Measurements from ENCODE around the gene PWWP3B.
"Not testable (repeated sequence)": the region's sequence is repeated elsewhere in the genome, so short reads cannot be mapped to it uniquely, and the experiment has no call there.

The PWWP3B gene

DNA sequence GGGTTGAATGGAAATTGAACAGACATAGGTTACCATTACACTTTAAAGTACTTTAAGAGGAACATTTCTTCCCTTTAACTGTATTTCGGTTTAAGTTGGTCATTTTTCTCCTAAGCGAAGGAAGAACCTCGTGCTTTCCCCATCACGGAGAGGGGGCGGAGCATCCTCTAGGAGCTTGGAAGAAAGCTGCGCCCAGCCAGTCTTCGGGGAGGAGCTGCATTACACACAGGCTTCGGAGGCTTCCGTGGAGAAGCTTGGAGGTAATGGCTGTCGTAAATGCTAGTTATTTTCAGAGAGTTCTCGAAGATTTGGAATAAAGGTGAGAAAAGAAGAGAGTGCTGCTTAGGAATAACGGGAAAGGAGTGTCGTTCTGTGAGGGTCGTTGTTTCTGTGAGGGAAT is at the start of gene PWWP3B:
Gene PWWP3B (plus strand): TSS at position 199 of the 400 bp plus-strand sequence. CDS start 37,128 bp downstream, outside the sequence.
- DNase-seq (ENCODE audit: low read depth): no peak

DNA sequence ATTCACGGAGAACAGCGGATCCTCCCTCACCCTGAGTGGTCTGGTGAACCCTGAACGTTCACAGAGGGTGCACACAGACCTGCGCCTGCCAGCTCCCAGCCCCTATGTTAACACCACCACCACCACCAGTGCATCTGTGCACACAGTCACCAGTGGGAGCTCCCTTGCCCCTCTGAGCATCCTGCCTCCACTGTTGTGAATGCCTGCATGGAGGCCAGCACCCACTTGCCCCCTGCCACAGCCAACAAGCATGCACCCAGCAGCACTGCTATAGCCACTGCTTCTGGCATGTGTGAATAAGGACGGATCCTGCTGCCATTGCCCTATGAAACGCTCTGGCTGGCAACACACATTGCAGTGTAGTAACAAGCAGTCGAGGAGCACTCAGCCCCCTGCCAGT is 29.1 kb upstream of the PWWP3B start:
- no peak for DNase-seq (ENCODE audit: low read depth)

DNA sequence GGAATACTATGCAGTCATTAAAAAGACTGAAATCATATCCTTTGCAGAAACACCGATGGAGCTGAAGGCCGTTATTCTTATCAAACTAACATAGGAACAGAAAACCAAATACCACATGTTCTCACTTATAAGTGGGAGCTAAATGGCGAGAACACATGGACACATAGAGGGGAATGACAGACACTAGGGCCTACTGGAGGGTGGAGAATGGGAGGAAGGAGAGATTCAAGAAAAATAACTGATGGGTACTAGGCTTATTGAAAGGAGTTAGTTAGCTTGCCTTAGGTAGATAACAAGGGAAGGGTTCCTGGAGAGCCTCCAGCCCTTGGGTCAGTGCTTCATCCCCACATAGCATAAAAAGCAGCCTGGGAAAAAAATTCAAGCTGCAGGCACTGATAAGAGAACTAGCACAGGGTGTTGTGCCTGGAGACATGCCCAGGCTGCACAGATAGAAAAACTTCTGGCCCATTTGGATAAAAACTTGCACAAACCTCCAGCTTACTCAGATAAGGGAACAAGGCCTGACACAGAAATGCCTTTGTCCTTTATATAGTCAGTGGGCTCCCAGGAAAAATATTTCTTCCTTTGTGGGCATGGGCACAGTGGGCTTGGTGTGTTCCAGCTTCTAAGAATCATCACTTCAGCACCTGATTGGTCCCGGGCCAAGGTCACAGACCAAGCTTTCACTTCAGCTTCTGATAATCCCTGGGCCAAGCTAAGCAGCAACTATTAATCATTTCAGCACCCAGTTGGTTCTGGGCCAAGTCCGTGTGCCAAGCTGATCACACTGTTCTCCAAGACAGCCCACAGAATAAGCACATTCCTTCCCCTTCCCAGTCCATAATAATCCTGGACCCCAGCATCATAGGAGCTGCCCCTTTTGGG is 23.1 kb upstream of the PWWP3B start:
- no peak for DNase-seq (ENCODE audit: low read depth)

DNA sequence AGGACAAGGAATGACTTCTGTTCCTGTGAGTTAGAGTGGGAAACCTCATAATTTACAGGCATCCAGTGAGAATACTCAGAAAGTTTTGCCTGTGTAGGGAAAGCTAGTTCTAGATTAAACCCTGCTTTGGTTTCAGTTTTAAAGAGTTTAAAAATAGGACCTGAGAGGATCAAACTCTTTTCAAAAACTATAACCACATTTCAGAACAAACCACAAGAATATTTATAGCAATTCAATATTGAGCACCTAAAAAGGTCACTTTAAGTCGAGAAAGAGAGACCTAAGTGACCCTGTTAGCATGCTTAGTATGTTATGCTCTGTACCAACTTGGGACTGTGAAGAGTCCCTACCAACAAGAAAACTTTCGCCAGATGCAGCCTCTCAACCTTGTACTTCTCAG is 17.4 kb upstream of the PWWP3B start:
- no peak for DNase-seq (ENCODE audit: low read depth)

DNA sequence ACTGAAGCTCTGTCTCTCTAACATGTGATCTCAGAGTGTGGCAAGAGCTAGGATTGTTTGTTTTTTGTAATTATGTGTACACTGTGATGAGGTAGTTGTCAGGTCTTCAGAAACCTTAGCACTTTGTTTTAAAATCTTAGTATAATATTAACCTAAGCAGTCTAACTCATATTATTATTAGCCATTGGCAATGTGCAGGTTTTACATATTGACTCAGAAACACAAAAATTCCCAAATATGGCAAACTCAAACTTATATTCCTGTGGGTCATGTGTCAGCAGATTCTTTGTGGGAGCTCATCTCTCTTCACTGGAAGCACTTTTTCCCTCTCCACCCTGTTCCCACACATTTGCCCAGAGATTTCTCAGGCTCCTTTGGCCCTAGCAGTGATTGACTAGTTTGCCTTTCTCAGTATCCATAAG is 8.2 kb upstream of the PWWP3B start:
- no peak for DNase-seq (ENCODE audit: low read depth)

DNA sequence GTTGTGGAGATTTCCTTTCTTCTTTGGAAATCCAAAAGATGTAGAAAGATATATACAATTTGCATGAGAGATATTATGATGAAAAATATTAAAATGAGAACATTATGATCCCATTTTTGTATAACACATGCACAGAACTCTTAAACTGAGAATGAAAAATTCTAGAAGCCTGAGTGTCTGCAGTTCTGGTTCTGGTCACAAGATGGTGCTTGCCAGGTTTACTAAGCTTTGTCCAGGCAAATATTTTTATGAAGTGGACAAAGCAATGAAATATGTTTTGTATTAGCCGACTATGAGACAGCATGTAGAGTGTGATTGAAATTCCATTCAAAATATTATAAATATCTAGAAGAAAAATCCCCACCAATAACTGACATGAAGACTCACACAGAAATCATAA is 2.2 kb downstream of the PWWP3B start:
- no peak for DNase-seq (ENCODE audit: low read depth)

DNA sequence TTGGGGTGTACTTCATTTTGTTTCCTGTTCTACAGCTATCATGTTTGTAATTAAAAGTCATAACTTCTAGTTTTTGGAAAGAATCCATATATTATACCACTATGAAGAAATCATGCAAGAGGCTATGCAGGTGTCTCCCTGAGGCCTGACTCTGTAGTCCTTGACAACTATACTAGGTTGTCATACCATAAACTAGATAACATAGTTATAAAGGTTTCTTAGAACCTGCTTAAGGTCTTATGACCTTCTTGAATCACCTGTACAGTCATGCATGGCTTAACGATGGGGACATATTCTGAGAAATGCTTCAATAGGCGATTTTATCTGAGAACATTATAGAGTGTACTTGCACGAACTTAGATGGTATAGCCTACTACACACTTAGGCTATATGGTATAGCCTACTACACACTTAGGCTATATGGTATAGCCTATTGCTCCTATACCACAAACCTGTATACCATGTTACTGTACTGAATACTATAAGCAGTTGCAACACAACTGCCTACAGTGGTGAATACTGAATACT is 3.3 kb downstream of the PWWP3B start:
- no peak for DNase-seq (ENCODE audit: low read depth)

DNA sequence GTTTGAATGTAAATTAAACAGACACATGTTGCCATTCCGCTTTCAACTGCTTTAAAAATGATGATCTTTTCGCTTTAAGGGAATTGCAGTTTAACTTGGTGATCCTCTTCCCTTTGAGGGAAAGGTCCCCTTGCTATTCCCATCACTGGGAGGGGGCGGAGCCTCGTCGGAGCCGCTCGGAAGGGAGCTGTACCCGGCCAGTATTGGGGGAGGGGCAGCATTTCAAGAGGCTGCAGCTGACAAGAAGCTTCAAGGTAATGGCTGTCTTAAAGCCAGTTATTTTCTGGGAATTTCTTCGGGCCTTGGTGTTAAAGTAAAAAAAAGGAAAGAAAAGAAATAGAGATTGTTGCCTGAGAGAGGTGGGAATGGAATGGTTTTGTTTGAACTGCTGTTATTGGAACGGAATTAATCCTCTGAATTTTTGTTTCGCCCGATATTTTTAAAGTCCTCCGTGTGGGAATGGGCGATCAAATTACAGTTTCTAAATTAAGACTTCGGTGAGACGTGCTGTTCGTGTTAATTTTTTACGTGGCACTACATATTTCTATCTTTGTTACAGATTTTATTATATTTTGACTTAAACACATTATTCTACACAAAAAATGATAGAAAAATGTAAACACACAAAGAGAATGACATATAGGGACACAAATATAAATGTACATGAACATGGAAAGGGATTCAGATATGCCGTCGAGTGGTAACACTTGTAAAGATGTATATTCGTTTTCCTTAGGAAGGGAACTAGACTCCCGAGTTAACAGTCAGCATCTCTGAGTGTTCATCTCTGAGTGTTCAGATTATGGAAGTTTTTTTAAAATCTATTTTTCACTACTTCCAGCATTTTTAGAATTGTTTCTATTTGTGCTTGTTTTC is 9.2 kb downstream of the PWWP3B start:
- DNase-seq (ENCODE audit: low read depth): no peak

DNA sequence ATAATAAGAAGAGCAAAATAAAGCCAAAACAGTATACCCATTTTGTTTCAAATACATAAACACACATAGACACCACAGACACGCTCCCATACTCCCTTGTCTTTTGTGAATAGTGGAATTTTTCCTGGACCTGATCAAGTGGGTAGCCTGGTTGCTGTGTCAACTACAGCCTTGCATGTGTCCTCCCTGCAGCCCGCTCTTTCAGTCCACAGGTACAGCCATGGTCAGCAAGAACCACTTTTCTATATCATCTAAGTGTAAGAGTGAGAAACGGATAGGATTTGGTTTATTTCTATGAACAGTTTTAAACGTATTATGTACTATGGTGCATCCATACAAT is 9.8 kb downstream of the PWWP3B start:
- no peak for DNase-seq (ENCODE audit: low read depth)

DNA sequence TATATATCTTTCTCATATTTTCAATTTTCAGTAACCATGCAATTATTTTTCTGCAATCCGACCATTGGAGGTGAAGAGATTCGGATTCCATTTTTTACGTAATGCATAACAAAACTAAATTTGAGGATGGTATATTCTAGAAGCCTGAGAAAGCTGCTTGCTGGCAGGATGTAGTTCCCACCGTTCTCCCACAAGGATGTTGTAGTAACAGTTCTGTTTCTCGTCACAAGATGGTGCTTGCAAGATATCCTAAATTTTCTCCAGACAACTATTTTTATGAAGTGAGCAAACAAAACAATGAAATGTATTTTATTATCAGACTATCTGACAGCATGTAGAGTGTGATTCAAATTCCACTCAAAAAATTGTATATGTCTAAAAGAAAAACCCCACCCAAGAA is 10.7 kb downstream of the PWWP3B start:
- no peak for DNase-seq (ENCODE audit: low read depth)

DNA sequence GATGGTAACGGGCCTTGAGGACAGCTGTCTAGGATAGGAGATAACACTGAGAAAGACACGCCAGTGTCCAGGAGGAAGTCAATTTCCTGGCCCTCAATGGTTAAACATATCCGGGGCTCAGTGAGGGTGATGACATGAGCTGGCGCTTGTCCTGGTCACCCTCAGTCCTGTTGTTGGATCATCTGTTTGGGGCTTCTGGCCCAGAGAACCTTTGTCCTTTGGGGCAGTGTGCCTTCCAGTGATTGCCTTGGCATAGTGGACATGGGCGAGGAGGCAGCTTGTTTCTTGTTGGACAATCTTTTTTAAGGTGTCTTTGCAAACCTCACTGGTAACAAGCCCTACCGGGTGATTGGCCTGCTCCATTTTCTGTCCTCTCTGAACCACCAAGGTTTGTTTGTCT is 15.6 kb downstream of the PWWP3B start:
- DNase-seq (ENCODE audit: low read depth): not testable (repeated sequence)

DNA sequence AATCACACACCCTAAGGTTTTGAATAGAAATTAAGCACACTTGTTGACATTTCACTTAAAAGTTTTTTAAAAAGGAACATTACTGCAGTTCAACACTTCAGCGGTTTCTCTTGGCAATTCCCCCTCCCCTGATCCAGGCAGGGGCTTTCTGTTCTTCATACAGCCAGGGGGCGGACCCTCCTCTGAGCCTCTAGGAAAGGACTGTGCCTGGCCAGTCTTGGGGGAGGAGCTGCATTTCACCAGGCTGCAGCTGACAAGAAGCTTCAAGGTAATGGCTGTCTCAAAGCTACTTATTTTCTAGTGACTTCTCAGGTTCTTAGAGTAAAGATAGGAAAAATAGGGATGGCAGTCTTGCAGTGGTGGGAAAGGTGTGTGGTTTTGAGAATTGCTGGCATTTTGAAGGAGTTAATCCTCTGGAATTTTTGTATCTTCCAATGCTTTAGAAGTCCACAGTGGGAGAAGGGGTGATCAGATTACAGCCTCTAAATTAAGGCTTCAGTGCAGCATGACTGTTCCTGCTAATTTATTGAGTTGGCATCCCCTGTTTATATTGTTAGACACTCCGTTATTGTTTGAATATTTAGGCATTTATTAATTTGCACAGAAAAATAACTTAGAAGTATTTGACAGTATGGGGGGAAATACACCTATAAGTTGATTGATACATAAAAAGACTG is 33.5 kb downstream of the PWWP3B start:
- DNase-seq (ENCODE audit: low read depth): no peak

DNA sequence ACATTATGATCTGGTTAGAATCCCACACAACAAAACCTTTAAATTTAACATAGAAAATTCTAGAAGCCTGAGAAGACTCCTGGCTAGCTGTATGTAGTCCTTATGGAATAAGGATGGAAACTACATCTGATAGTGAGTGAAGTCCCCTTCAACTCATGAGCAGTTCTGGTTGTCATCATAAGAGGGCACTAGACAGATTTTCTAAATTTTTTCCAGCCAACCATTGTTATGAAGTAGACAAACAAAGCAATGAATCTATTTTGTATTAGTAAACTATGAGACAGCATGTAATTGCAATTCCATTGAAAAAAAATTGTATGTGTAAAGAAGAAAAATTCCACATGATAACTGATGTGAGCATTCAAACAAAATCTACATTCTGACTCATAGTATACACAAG is 35.2 kb downstream of the PWWP3B start:
- no peak for DNase-seq (ENCODE audit: low read depth)

DNA sequence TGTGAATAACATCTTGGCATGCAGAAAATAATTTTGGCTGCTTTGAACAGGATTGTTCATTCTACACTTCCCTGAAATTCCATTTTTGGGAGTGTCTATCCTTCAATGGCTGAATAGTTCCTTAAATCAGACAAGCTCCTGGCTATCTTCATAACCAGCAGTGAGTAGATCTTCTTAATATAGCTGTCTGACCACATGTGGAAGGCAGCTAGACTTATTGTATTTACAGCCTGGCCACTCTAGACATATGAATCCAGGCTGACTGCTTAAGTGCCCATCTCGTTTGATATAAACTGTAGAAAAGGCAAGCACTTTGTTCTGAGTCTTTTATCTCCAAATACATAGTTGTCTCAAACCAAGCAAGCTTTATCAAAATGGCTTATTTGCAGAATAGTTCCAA is 40.0 kb downstream of the PWWP3B start:
- no peak for DNase-seq (ENCODE audit: low read depth)

All from stimulated activated CD4-positive, alpha-beta T cell treated with anti-CD3 and anti-CD28 coated beads, Interleukin-2, amount 100 ng/mL, for 4 hours (primary cell).